Femur (tissue), 1 donor: ENCODE data around the gene SLC2A9.
"Not testable (repeated sequence)": the region's sequence is repeated elsewhere in the genome, so short reads cannot be mapped to it uniquely, and the experiment has no call there.

Source experiments
- DNase-seq: peaks from one replicate; pipeline ENCODE4 v3.0.0-alpha.2; 2017

SLC2A9 gene

GRCh38 chr4:9808077-9808476 lies 213.2 kb downstream of the SLC2A9 start:
- no peak for DNase-seq

DNA sequence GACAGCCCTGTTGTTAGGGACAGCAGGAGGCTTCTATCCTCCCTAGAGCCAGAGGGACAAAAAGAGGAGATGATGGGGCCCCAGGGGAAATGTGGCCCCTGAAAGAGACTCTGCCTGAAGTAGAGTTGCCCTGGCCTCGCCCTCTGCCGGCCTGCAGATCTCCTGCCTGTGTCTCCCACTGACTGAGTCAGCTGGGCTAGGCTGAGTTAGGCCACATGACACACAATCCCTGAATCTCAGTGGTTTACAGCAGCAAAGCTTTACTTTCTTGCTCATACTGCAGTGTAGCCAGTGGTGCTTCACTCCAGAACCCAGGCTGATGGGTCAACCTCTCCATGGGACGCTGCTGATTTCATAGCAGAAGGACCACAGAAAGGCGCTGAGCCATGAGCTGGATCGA lies 216.4 kb downstream of the SLC2A9 start:
- no peak for DNase-seq

- DNase-seq = no peak
Measured at GRCh38 chr4:9800848-9801247, 220.4 kb downstream of the SLC2A9 start.

GRCh38 chr4:9796641-9797040 lies 224.7 kb downstream of the SLC2A9 start:
- DNase-seq = not testable (repeated sequence)

DNA sequence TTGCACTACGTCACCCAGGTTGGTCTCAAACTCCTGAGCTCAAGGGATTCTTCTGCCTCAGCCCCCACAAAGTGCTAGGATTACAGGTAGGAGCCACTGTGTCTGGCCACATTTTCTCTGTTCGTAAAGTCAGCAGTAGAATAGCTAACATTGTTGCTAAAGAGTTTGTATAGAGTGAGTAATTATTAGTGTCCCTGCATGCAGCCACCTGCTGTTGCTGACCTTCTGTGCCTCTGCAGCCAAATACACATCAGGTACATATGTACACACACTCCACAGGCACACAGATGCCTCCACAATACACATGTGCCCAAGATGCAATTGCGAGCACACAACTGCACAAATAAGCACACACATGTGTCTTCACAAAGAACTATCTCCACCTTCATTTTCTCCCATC lies 228.9 kb downstream of the SLC2A9 start:
- no peak for DNase-seq

DNA sequence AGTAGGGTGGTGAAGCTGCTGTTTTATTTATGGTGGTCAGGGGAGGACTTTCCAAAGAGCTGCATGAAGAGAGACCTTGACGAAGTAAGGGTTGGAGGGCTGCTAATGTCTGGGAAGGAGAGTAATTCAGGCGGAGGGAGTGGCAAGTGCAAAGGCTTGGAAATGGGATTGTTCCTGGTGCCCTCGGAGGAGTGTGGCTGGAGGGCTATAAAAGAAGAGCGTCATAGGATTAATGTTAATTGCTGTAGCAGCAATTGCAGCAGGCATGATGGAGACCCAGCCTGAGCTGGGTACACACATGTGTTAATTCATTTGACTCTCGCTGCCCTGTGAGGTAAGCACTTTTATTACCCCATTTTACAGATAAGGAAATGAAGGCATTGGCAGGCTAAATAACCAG lies 235.4 kb downstream of the SLC2A9 start:
- DNase-seq = not testable (repeated sequence)

DNA sequence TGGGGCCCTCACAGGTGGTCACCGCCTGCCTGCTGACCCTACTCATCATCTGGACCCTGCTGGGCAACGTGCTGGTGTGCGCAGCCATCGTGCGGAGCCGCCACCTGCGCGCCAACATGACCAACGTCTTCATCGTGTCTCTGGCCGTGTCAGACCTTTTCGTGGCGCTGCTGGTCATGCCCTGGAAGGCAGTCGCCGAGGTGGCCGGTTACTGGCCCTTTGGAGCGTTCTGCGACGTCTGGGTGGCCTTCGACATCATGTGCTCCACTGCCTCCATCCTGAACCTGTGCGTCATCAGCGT lies 239.2 kb downstream of the SLC2A9 start:
- no peak for DNase-seq

DNA sequence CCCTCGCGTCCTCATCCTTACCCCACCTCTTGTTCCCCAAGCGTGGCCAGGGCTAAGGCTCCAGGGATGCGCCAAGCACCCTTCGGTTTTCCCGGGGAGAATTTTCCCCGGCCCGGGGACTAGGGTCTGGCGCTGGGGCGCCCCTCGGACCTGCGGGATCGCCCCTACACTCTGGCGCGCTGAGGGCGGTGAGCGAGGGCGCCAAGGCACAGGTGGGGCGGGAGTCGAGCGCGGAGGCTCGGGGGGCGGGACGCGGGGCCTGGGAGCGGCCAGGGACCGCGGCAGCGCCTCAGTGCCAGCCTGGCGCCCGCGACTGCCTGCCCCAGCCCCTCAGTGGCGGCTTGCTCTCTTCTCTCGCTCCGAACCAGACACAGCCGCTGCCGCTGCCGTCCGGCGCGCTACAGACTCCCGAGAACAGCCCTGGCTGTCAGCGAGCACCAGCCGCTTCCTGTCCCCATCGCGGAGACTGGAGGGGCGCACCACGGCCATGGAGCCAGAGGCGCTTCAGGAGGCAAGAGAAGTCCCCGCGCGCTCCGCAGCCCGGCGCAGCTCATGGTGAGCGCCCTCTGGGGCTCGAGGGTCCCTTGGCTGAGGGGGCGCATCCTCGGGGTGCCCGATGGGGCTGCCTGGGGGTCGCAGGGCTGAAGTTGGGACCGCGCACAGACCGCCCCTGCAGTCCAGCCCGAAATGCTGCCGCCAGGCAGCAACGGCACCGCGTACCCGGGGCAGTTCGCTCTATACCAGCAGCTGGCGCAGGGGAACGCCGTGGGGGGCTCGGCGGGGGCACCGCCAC lies 239.8 kb downstream of the SLC2A9 start, which contains the start of gene DRD5:
Gene DRD5, plus strand, starts transcription at position 292 of the 793 bp plus-strand sequence. Its CDS starts 396 bp downstream, at position 688.
- no peak for DNase-seq
